ENCODE measurements around the gene MAGEF1.

MAGEF1 gene

DNA sequence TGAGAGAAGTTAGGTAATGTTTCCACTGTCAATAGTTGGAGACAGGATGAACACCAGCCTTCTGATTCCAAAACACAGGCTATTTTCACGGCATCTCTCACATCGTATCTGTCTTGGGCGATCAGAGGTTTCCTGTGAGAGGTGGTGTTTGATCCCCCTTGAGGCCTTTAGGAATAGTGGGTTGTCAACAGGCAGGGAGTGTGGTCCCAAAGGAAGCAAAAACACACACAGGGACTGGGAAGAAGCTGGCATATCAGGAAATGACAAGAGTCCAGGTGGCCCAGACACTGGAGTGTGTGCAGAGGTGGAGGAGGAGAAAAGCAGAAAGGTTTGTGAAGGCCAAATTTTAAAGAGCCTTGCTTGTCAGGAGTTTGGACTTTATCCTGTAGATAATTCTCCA lies 6.6 kb upstream of the MAGEF1 start:
- TF ChIP-seq, protein P1, sequence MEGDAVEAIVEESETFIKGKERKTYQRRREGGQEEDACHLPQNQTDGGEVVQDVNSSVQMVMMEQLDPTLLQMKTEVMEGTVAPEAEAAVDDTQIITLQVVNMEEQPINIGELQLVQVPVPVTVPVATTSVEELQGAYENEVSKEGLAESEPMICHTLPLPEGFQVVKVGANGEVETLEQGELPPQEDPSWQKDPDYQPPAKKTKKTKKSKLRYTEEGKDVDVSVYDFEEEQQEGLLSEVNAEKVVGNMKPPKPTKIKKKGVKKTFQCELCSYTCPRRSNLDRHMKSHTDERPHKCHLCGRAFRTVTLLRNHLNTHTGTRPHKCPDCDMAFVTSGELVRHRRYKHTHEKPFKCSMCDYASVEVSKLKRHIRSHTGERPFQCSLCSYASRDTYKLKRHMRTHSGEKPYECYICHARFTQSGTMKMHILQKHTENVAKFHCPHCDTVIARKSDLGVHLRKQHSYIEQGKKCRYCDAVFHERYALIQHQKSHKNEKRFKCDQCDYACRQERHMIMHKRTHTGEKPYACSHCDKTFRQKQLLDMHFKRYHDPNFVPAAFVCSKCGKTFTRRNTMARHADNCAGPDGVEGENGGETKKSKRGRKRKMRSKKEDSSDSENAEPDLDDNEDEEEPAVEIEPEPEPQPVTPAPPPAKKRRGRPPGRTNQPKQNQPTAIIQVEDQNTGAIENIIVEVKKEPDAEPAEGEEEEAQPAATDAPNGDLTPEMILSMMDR (conservative IDR thresholded peaks at IDR 0.05; ENCODE audit: low read depth, low read length) = no peak
- Histone ChIP-seq H3K4me3 (IDR thresholded peaks at IDR 0.05; ENCODE audit: insufficient read depth, low read depth, low read length) (no peak overlapping the region), H4K20me1 (ENCODE audit: insufficient read depth) (no peaks in the 10 kb centered on the region), H3K27ac (no peak overlapping the region), H3K4me2 (no peak overlapping the region), H3K4me1 (ENCODE audit: low read depth, poor library complexity, severe bottlenecking) (no peaks in the 10 kb centered on the region), H3K27me3 (ENCODE audit: insufficient read depth, low read depth) (peaks cover 4% of the 10 kb centered on the region; the same call in 1 of the 2 replicates), H3K9ac (no peak overlapping the region), H3K36me3 (ENCODE audit: insufficient read depth) (no peaks in the 10 kb centered on the region), H2AFZ (ENCODE audit: low read depth) (no peak overlapping the region), H3K79me2 (ENCODE audit: insufficient read depth, low read depth) (no peaks in the 10 kb centered on the region)

DNA sequence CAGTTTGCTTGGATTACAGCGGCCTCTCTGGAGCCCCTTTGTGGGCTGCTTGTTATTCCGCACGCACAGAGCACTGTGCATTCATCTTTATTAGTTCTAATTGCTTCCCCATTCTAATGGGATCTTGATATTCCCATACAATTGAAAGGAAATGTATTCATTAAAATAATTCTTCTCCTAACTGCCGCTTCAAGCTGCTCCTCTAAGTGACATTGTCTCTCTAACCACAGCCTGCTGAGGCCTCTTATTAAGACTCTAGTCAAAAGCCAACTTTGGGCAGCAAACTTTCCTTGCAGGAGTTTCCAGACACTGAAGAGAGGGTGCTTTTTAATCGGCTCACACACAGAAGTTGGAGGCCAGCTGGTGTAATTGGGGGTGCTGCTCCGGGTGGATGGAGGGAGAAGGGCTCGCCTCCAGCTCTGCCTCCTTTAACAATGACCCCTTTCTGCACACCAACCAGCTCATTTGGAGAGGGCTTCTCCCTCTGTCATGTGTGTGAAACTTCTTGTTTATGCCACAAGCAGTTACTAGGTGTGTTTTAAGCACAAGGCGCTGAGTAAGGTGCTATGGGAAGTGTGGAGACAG lies 5.6 kb upstream of the MAGEF1 start:
- H3K4me3 ChIP-seq (IDR thresholded peaks at IDR 0.05; ENCODE audit: insufficient read depth, low read depth, low read length) = no peak overlapping the region
- peaks cover 4% of the 10 kb centered on the region; the same call in 1 of the 2 replicates for H3K27me3 ChIP-seq (ENCODE audit: insufficient read depth, low read depth)
- TF ChIP-seq, protein P1 (conservative IDR thresholded peaks at IDR 0.05; ENCODE audit: low read depth, low read length) = no peak
- no peak overlapping the region for H3K9ac ChIP-seq
- no peak overlapping the region for H2AFZ ChIP-seq (ENCODE audit: low read depth)
- no peaks in the 10 kb centered on the region for H4K20me1 ChIP-seq (ENCODE audit: insufficient read depth)
- peaks cover 1% of the 10 kb centered on the region for H3K4me1 ChIP-seq (ENCODE audit: low read depth, poor library complexity, severe bottlenecking)
- H3K79me2 ChIP-seq (ENCODE audit: insufficient read depth, low read depth) = no peaks in the 10 kb centered on the region
- no peak overlapping the region for H3K4me2 ChIP-seq
- H3K27ac ChIP-seq = no peak overlapping the region
- no peaks in the 10 kb centered on the region for H3K36me3 ChIP-seq (ENCODE audit: insufficient read depth)

DNA sequence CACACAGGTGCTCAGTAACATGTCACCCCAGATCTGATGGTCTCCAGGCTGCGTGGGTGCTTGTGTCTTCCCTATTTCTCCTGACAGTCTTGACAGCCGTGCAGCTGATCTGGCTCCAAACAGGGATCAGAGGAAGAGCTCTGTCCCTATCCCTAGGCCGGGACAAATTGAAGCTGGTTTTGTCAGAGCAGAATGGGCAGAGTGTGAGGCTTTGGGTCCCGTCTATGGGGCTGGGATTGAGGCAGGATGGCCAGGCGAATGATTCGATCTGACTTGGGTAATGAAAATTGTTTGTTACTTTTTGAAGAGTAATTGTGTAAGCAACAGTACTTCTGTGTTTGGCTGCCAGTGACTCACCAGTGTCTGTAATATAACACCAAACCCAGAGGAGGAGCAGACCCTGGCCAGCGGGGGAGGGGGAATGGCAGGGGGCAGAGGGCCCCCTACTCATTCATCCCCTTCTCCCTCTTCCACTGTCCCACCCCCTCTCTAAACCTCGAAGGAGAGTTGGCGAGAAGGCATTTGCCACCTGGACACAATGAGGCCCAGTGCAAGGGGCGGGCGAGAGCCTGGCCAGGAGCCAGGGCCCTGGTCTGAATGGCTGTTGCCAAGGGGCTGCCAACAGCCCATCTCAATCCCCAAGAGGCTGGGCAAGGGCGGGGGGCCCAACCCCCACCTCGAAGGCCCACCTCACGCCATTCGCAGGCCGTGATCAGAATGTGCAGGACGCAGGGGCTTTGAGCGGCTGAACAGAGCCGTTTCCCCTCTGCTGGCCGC lies 4.9 kb upstream of the MAGEF1 start:
- no peak overlapping the region for H3K4me3 ChIP-seq (IDR thresholded peaks at IDR 0.05; ENCODE audit: insufficient read depth, low read depth, low read length)
- no peaks in the 10 kb centered on the region for H4K20me1 ChIP-seq (ENCODE audit: insufficient read depth)
- no peaks in the 10 kb centered on the region for H3K36me3 ChIP-seq (ENCODE audit: insufficient read depth)
- peaks cover 5% of the 10 kb centered on the region for H3K4me1 ChIP-seq (ENCODE audit: low read depth, poor library complexity, severe bottlenecking)
- no peak overlapping the region for H2AFZ ChIP-seq (ENCODE audit: low read depth)
- no peak overlapping the region for H3K27ac ChIP-seq
- no peaks in the 10 kb centered on the region for H3K79me2 ChIP-seq (ENCODE audit: insufficient read depth, low read depth)
- peaks cover 4% of the 10 kb centered on the region; the same call in 1 of the 2 replicates for H3K27me3 ChIP-seq (ENCODE audit: insufficient read depth, low read depth)
- TF ChIP-seq, protein P1 (conservative IDR thresholded peaks at IDR 0.05; ENCODE audit: low read depth, low read length) = no peak
- H3K9ac ChIP-seq = no peak overlapping the region
- no peak overlapping the region for H3K4me2 ChIP-seq

DNA sequence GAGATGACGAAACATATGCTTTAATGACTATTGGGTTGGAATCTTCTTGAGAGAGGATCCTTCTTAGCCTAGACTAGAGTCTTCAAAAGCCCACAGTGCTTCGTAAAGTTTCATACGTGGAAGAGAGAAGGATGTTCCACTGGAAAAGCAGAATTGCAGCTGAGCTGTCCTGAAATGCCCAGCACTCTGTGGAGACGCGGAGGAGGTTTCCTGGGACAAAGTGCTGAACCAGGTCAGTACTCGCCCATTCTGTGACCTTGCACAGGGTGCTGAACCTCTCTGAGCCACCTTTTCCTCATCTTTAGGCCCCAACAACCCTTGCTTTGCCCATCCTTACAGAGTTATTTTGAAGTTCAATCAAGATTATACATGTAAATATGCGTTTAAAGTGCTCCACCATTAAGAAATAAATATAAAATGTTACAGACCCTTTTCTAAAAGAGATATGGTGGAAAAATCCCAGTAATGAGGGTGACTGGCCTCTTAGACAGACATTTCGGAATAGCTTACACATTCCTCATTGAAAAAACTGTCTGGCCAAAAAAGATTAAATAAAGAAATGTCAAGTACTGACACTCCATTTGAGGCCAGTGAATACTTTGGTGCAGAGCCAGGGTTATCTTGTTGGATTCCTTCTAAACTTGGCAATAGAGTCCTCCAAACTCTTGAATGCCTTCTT lies 4.2 kb upstream of the MAGEF1 start:
- Histone ChIP-seq H3K27me3 (ENCODE audit: insufficient read depth, low read depth) (peaks cover 4% of the 10 kb centered on the region; the same call in 1 of the 2 replicates), H3K4me2 (no peak overlapping the region), H3K36me3 (ENCODE audit: insufficient read depth) (no peaks in the 10 kb centered on the region), H2AFZ (ENCODE audit: low read depth) (no peak overlapping the region), H3K4me1 (ENCODE audit: low read depth, poor library complexity, severe bottlenecking) (peaks cover 5% of the 10 kb centered on the region), H3K79me2 (ENCODE audit: insufficient read depth, low read depth) (no peaks in the 10 kb centered on the region), H4K20me1 (ENCODE audit: insufficient read depth) (no peaks in the 10 kb centered on the region), H3K9ac (no peak overlapping the region), H3K4me3 (IDR thresholded peaks at IDR 0.05; ENCODE audit: insufficient read depth, low read depth, low read length) (no peak overlapping the region), H3K27ac (no peak overlapping the region)
- TF ChIP-seq, protein P1 (conservative IDR thresholded peaks at IDR 0.05; ENCODE audit: low read depth, low read length) = no peak
